Measurements from ENCODE around the gene CST1. TPM values are rescaled to one million over a fixed set of nuclear protein-coding genes. Genes with fewer than 3 reads are reported as not detected.
"Not testable (repeated sequence)": the region's sequence is repeated elsewhere in the genome, so short reads cannot be mapped to it uniquely, and the experiment has no call there.

CST1 gene
- total RNA-seq, 1 donor from 2014 or later: not detected

- Histone ChIP-seq H3K36me3 (no peaks in the 10 kb centered on the region), H3K4me3 (no peak overlapping the region), H3K27ac (no peak overlapping the region), H3K9me3 (no peaks in the 10 kb centered on the region), H3K4me1 (no peaks in the 10 kb centered on the region), H3K27me3 (no peaks in the 10 kb centered on the region)
- DNase-seq (ENCODE audit: extremely low spot score in 2 of 2): no peak
- intact Hi-C loops (cut with DNase I): no loop called here
- TF ChIP-seq POLR2AphosphoS5 (IDR thresholded peaks at IDR 0.05; ENCODE audit: insufficient read depth in 1 of 2, low read depth in 1 of 2) (no peak), CTCF (IDR thresholded peaks at IDR 0.05) (no peak), POLR2A (IDR thresholded peaks at IDR 0.05) (no peak)
Measured at GRCh38 chr20:23783447-23783846, 32.7 kb upstream of the CST1 start.

- H3K27ac ChIP-seq: no peak overlapping the region
- TF ChIP-seq POLR2AphosphoS5 (IDR thresholded peaks at IDR 0.05; ENCODE audit: insufficient read depth in 1 of 2, low read depth in 1 of 2): no peak
- TF ChIP-seq CTCF (IDR thresholded peaks at IDR 0.05): no peak
- no peak for TF ChIP-seq POLR2A (IDR thresholded peaks at IDR 0.05)
- no peak overlapping the region for H3K4me3 ChIP-seq
- H3K9me3 ChIP-seq: no peaks in the 10 kb centered on the region
- H3K36me3 ChIP-seq: no peaks in the 10 kb centered on the region
- H3K27me3 ChIP-seq: no peaks in the 10 kb centered on the region
- H3K4me1 ChIP-seq: no peaks in the 10 kb centered on the region
- DNase-seq (ENCODE audit: extremely low spot score in 2 of 2): no peak
- intact Hi-C loops (cut with DNase I): no loop called here
Measured at GRCh38 chr20:23782366-23782983, 31.7 kb upstream of the CST1 start.

- H3K36me3 ChIP-seq; intact Hi-C loops (cut with DNase I); H3K27ac ChIP-seq; H3K9me3 ChIP-seq; DNase-seq (ENCODE audit: extremely low spot score in 2 of 2); H3K4me1 ChIP-seq; H3K4me3 ChIP-seq; H3K27me3 ChIP-seq: not testable (repeated sequence)
Measured at GRCh38 chr20:23778676-23779075, 27.9 kb upstream of the CST1 start.

GRCh38 chr20:23777380-23777779 lies 26.6 kb upstream of the CST1 start:
- H3K36me3 ChIP-seq; H3K27me3 ChIP-seq; H3K4me1 ChIP-seq; intact Hi-C loops (cut with DNase I); H3K27ac ChIP-seq; H3K9me3 ChIP-seq; H3K4me3 ChIP-seq; DNase-seq (ENCODE audit: extremely low spot score in 2 of 2): not testable (repeated sequence)

GRCh38 chr20:23776067-23776771 lies 25.5 kb upstream of the CST1 start:
- no peaks in the 10 kb centered on the region for H3K4me1 ChIP-seq
- no peak overlapping the region for H3K4me3 ChIP-seq
- TF ChIP-seq POLR2A (IDR thresholded peaks at IDR 0.05): no peak
- TF ChIP-seq POLR2AphosphoS5 (IDR thresholded peaks at IDR 0.05; ENCODE audit: insufficient read depth in 1 of 2, low read depth in 1 of 2): no peak
- TF ChIP-seq CTCF (IDR thresholded peaks at IDR 0.05): no peak
- H3K9me3 ChIP-seq: no peaks in the 10 kb centered on the region
- H3K27ac ChIP-seq: no peak overlapping the region
- intact Hi-C loops (cut with DNase I): no loop called here
- peak in 1 of 2 donors; percentile 77 for DNase-seq (ENCODE audit: extremely low spot score in 2 of 2)
- H3K27me3 ChIP-seq: no peaks in the 10 kb centered on the region
- no peaks in the 10 kb centered on the region for H3K36me3 ChIP-seq

- Histone ChIP-seq H3K36me3 (no peaks in the 10 kb centered on the region), H3K27ac (no peak overlapping the region), H3K4me3 (no peak overlapping the region), H3K27me3 (no peaks in the 10 kb centered on the region), H3K4me1 (no peaks in the 10 kb centered on the region), H3K9me3 (no peaks in the 10 kb centered on the region)
- intact Hi-C loops (cut with DNase I): no loop called here
- TF ChIP-seq CTCF (IDR thresholded peaks at IDR 0.05) (no peak), POLR2AphosphoS5 (IDR thresholded peaks at IDR 0.05; ENCODE audit: insufficient read depth in 1 of 2, low read depth in 1 of 2) (no peak), POLR2A (IDR thresholded peaks at IDR 0.05) (no peak)
- DNase-seq (ENCODE audit: extremely low spot score in 2 of 2): peak in 1 of 2 donors; percentile 65
Measured at GRCh38 chr20:23774081-23774480, 23.3 kb upstream of the CST1 start.

Data from vagina (tissue), 2 donors.